Stimulated activated CD4-positive, alpha-beta T cell treated with anti-CD3 and anti-CD28 coated beads, TNF-alpha, amount 100 ng/mL, for 4 hours (primary cell): ENCODE results near the gene SLC38A9.

Source experiments
- DNase-seq, 3 experiments: peaks; one replicate each; pipeline ENCODE4 v3.0.0-alpha.2; 2020; ENCODE audit warnings: low read depth in 3 of 3

The SLC38A9 gene

GRCh38 chr5:55650386-55650785 lies 61.7 kb downstream of the SLC38A9 start:
- DNase-seq: no peak

GRCh38 chr5:55649963-55650362 lies 62.2 kb downstream of the SLC38A9 start:
- DNase-seq: no peak

DNA sequence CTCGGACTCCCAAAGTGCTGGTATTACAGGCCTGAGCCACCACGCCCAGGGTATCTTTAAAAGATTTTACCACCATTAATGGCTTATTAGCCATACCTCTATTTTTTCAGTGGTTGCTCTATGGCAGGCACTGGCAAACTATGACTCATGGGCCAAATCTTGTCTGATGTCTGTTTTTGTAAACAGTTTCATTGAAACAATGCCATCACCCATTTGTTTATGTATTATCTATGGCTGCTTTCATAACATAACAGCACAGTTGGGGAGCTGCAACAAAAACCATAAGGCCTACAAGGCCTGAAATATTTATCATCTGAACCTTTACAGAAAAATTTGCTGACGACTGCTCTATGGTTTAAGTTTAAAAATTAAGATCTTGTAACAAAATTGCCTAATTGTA lies 66.8 kb downstream of the SLC38A9 start:
- no peak for DNase-seq

GRCh38 chr5:55638455-55638854 lies 73.7 kb downstream of the SLC38A9 start:
- DNase-seq: no peak

GRCh38 chr5:55638051-55638450 lies 74.1 kb downstream of the SLC38A9 start:
- no peak for DNase-seq

DNA sequence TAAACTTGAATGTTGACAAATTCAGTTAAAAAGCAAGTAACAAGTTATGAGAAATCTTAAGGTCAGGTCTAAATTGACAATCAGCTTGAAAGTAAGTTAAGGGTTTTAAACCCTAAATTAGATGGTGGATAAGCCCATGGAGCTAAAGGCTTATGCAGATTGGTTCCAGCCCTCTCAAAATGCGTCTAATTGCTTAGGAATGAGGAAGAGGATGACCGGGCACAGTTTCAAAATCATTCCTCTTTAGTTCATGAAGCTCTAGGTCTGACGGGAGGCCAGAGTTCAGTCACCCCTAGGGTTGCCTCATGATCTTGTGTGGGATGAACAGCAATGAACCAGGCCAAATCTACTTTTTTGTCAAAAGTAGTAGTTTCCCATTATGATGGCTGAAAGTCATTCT lies 75.4 kb downstream of the SLC38A9 start:
- DNase-seq: no peak

DNA sequence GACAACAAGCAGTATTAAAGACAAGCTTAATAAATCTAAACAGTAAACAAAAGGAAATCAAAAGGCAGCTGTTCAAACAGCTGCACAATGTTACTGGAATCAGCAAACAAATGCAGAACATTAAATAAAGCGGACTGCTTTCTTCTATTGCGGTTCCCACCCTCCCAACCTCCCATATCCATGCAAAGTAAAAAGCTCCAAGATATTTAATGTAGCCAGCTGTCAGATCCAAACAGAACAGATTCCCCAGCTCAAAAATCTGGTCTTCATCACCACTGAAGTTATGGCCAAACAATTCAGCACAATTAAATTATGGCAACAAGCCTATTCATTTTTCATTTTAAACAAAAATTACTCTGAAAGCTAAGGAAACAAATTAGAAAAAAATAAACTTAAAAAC lies 75.9 kb downstream of the SLC38A9 start:
- DNase-seq: no peak

GRCh38 chr5:55634866-55635265 lies 77.3 kb downstream of the SLC38A9 start:
- no peak for DNase-seq

- no peak for DNase-seq
These were observed 77.8 kb downstream of the SLC38A9 start for GRCh38 chr5:55634209-55634805.

DNA sequence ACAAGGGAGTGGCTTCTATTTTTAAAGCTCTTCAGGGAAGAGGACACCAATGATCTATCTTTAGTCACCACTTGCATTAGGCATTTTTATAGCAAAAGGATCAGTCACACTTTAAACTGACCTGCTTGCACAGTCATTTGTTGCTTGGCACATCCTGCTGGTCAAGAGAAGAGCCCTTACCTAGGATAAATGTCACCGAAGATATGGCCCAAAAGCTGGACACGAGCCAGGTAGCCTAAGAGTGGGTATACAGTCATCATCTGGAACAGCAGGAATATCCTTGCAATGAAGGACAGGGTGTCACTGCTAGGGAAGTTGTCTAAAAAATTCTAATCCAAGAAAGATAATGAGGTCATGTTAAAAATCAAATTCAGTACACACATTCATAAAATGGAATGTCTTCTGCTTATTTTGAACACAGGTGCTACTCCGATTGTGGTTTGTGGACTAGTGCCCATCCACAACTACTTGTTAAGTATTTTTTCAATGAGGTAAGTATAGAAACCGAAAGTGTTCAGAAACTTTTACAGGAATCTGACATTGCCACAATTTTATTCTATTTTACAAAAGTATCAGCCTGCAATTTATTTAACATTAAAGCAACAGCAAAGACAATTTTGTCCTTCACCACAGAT lies 78.4 kb downstream of the SLC38A9 start:
- no peak for DNase-seq

GRCh38 chr5:55629815-55630214 lies 82.3 kb downstream of the SLC38A9 start:
- DNase-seq: no peak

- no peak for DNase-seq
These were observed 85.3 kb downstream of the SLC38A9 start for GRCh38 chr5:55626790-55627189.

DNA sequence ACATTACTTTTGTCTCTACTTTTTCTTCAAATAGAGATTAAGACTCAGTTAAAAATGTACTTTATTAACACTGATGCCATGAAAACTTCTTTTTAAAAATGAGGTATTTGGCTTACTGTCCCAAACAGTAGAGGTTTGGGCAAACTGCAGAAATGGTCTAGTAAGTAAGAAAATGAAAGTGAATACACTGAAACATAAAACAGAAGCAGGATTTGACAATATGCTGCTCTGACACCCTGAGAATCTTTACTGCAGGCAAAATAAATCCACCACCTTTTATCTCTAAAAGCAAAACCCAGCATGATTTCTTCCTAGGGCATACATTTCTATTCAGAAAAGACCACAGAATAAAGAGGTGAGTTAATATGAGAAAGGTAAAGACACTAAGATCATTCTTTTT lies 86.2 kb downstream of the SLC38A9 start:
- no peak for DNase-seq

- no peak for DNase-seq
These were observed 86.6 kb downstream of the SLC38A9 start for GRCh38 chr5:55625589-55625909.

DNA sequence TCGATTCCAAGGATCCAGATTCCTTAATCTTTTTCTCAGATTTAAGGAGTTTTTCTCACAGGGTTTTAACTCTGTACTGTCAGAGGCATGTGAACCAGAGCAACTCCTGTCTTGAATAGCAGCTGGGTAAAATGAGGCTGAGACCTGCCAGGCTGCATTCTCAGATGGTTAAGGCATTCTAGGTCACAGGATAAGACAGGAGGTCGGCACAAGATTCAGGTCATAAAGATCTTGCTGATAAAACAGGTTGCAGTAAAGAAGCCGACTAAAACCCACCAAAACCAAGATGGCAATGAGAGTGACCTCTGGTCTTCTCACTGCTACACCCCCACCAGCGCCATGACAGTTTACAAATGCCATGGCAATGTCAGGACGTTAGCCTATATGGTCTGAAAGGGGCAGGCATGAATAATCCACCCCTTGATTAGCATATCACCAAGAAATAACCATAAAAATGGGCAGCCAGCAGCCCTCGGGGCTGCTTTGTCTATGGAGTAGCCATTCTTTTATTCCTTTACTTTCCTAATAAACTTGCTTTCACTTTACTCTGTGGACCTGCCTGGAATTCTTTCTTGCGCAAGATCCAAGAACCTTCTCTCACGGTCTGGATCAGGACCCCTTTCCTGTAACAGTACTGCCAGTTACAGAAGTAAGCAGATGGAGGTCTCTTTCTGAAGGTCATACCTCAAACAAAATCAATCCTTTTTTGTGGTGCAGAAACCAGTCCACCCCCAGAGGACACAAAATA lies 87.1 kb downstream of the SLC38A9 start:
- DNase-seq: no peak

- DNase-seq: no peak
These were observed 88.3 kb downstream of the SLC38A9 start for GRCh38 chr5:55623789-55624188.

DNA sequence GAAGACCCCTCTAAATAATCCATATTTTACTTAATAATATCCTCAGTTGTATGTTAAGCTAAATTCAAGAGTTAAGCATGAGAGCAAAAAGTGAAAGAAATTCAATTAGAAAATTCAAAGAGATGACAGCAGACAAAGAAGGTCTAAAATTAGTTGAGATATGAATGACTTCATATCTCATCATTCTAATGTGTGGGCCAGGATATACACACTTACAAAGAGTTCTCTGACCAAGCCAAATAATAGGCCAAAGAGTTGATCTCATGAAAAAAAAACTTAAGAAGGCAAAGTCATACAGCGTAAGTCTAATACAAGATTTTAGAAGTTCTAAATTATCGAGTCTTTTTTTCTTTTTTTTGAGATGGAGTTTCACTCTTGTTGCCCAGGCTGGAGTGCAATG lies 89.7 kb downstream of the SLC38A9 start:
- DNase-seq: no peak

- no peak for DNase-seq
These were observed 90.9 kb downstream of the SLC38A9 start for GRCh38 chr5:55621229-55621628.

GRCh38 chr5:55620766-55621160 lies 91.4 kb downstream of the SLC38A9 start:
- no peak for DNase-seq

DNA sequence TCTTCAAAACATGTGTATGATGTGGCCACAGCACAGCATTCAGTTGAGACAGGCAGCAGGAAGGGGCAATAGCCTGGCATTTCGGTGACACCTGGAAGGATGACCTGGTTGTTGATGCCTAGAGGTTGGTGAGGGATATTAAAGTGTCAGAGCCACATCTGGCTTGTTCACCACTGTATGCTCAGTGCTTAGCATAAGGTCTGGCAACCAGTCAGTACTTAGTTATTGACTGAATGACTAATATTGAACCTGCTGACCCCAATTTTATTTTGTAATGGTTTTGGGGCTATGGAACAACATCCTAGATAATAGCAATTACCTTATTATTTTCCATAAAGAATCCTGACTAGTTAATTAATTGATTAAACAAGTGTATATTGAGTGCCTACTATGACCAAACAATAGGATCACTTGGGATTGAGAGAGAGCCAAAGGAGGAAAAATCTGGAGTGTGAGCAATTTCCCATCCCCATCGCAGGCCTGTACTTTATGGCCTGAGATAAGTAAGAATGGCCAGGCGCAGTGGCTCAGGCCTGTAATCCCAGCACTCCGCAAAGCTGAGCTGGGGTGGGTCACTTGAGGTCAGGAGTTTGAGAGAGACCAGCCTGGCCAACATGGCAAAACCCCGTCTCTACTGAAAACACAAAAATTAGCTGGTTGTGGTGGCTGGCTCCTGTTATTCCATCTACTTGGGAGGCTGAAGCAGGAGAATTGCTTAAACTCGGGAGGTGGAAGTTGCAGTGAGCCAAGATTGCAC lies 91.9 kb downstream of the SLC38A9 start:
- DNase-seq: no peak

GRCh38 chr5:55618318-55618717 lies 93.8 kb downstream of the SLC38A9 start:
- DNase-seq: no peak

DNA sequence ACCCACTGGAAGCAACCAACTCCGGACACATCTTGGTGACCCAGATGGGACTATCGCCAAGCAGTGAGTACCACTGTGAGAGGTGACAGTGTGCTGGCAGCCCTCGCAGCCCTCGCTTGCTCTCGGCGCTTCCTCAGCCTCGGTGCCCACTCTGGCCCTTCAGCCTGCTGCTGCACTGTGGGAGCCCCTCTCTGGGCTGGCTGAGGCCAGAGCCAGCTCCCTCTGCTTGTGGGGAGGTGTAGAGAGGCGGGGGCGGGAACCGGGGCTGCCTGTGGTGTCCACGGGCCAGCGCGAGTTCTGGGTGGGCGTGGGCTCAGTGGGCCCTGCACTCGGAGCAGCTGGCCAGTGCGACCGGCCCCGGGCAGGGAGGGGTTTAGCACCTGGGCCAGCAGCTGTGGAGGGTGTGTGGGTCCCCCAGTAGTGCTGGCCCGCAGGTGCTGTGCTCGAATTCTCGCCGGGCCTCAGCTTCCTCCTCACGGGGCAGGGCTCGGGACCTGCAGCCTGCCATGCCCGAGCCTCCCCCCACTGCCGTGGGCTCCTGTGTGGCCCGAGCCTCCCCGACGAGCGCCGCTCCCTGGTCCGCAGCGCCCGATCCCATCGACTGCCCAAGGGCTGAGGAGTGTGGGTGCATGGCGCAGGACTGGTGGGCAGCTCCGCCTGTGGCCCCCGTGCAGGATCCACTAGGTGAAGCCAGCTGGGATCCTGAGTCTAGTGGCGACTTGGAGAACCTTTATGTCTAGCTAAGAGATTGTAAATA lies 98.8 kb downstream of the SLC38A9 start:
- DNase-seq: no peak
